MCF 10A (cell line): Measurements from ENCODE around the gene GPC6. TPM values are rescaled to one million over a fixed set of nuclear protein-coding genes. Genes with fewer than 3 reads are reported as not detected.

Experiments
- BruUV-seq: library from RNA; stranded (reverse); fragments of 400-500 nt; replicated peaks from 2 replicates; lab custom pipeline; 2021; lab: Mats Ljungman, UMichigan
- CTCF ChIA-PET: fragments of 300-600 bp; sonication (Branson Sonifier 250); formaldehyde crosslinking; extraction: SDS; loops from one replicate; lab custom pipeline; 2021; ENCODE audit warnings: antibody characterized with exemption, inconsistent platforms; lab: Yijun Ruan, JAX
- POLR2A ChIA-PET: fragments of 300-600, 350-650 bp; sonication (Branson Sonifier 250); formaldehyde crosslinking; extraction: SDS; loops from one replicate; lab custom pipeline; 2020; ENCODE audit warnings: antibody characterized with exemption, inconsistent platforms; lab: Yijun Ruan, JAX
- DNase-seq: peaks from one replicate; pipeline ENCODE4 v3.0.0-alpha.2; 2018; ENCODE audit not compliant: unreplicated experiment
- H3K27ac Mint-ChIP-seq: one replicate; pipeline ENCODE4 v1.8.0; 2022; ENCODE audit warnings: mild to moderate bottlenecking, low read depth, mixed read lengths; ENCODE audit not compliant: unreplicated experiment
- H3K27me3 Mint-ChIP-seq: one replicate; pipeline ENCODE4 v1.8.0; 2022; ENCODE audit warnings: mixed read lengths; ENCODE audit not compliant: insufficient read depth, unreplicated experiment
- H3K36me3 Mint-ChIP-seq: one replicate; pipeline ENCODE4 v1.8.0; 2022; ENCODE audit warnings: mild to moderate bottlenecking, moderate library complexity, mixed read lengths; ENCODE audit not compliant: insufficient read depth, unreplicated experiment
- H3K4me1 Mint-ChIP-seq: one replicate; pipeline ENCODE4 v1.8.0; 2022; ENCODE audit warnings: mixed read lengths; ENCODE audit not compliant: insufficient read depth, unreplicated experiment
- H3K4me3 Mint-ChIP-seq: one replicate; pipeline ENCODE4 v1.8.0; 2022; ENCODE audit warnings: mild to moderate bottlenecking, moderate library complexity, mixed read lengths; ENCODE audit not compliant: unreplicated experiment
- H3K9me3 Mint-ChIP-seq: one replicate; pipeline ENCODE4 v1.8.0; 2022; ENCODE audit warnings: mixed read lengths; ENCODE audit not compliant: unreplicated experiment
- intact Hi-C: fragments of 100-400 bp; cut with micrococcal nuclease; formaldehyde crosslinking; loops from 2 replicates; pipeline ENCODE4 v1.14.1; 2022
- total RNA-seq: library from RNA; stranded (reverse); gene quantifications from 2 replicates; pipeline ENCODE4 v1.2.3, GENCODE V29; 2022
- TF ChIP-seq, protein P1 (sequence below): fragments of 200-600 bp; IDR thresholded peaks from one replicate; pipeline ENCODE4 v1.8.0; 2022; ENCODE audit warnings: antibody characterized with exemption, mild to moderate bottlenecking; ENCODE audit not compliant: unreplicated experiment

Gene GPC6
- total RNA-seq, 1 experiment from 2014 or later, result 8.4 TPM

DNA sequence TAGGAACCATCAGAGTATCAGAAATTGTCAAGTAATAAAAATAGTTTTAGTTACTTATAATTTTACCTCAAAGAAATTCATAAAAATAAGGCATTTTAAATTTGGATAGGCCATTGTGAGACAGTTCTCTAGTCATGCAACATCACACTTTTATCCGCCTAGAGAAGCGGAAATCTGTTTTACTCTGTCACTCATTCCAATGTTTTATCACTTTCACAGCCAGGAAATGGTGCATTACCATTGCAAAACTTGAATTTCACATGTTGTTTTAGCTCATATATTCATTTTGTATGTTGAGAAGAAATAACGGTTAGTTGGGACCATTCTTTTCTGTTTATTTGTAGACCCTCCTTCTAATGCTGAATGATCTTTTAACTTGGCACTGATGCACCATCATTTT, 427.2 kb downstream of the GPC6 start:
- no peak for DNase-seq
- POLR2A ChIA-PET, result no interaction called here
- no peaks in the 10 kb centered on the region for H3K27me3 Mint-ChIP-seq
- TF ChIP-seq, protein P1, sequence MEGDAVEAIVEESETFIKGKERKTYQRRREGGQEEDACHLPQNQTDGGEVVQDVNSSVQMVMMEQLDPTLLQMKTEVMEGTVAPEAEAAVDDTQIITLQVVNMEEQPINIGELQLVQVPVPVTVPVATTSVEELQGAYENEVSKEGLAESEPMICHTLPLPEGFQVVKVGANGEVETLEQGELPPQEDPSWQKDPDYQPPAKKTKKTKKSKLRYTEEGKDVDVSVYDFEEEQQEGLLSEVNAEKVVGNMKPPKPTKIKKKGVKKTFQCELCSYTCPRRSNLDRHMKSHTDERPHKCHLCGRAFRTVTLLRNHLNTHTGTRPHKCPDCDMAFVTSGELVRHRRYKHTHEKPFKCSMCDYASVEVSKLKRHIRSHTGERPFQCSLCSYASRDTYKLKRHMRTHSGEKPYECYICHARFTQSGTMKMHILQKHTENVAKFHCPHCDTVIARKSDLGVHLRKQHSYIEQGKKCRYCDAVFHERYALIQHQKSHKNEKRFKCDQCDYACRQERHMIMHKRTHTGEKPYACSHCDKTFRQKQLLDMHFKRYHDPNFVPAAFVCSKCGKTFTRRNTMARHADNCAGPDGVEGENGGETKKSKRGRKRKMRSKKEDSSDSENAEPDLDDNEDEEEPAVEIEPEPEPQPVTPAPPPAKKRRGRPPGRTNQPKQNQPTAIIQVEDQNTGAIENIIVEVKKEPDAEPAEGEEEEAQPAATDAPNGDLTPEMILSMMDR, result no peak
- no peaks in the 10 kb centered on the region for H3K36me3 Mint-ChIP-seq
- H3K4me3 Mint-ChIP-seq, result no peak overlapping the region
- H3K27ac Mint-ChIP-seq, result no peak overlapping the region
- CTCF ChIA-PET, result no interaction called here
- intact Hi-C loops, result no loop called here
- no peaks in the 10 kb centered on the region for H3K4me1 Mint-ChIP-seq
- no peaks in the 10 kb centered on the region for H3K9me3 Mint-ChIP-seq
- no TSS peak for BruUV-seq

- DNase-seq, result no peak
- Mint-ChIP-seq H3K27ac (no peak overlapping the region), H3K4me1 (no peaks in the 10 kb centered on the region), H3K4me3 (no peak overlapping the region), H3K36me3 (no peaks in the 10 kb centered on the region), H3K9me3 (no peaks in the 10 kb centered on the region), H3K27me3 (no peaks in the 10 kb centered on the region)
- ChIA-PET POLR2A (no interaction called here), CTCF (no interaction called here)
- TF ChIP-seq, protein P1, result no peak
- BruUV-seq, result no TSS peak
- intact Hi-C loops, result no loop called here
Observed at GRCh38 chr13:93655154-93655553, 428.5 kb downstream of the GPC6 start.

DNA sequence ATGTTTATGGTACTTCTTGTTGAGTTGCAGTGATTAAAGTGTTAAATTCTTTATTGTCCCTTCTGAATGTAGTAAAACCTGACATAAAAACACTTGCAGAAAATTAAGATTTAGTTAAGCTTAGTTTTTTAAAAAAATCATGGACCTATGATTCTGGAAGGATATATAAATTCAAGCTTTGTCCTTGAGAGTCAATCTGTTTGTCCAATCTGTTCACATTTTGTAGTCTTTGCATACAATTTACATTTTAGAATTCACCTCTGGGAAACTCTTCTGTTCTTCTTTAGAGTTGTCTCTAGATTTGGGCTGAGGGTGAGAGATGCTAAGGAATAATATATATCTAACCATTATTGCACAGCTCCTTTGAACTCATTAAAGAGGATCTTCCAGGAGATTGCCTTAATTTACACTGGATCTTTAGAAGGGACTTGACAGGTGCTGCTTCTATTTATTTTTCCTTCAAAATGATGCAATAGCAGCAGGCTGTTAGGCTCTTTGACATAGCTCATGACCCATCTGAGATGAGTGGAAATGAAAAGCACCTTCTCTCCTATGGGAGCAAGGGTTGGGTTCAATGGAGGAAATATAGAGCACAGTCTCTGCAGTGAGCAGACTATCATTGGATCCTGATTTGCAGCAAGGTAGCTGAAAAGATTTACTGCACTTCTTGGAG, 433.9 kb downstream of the GPC6 start:
- DNase-seq, result no peak
- no peaks in the 10 kb centered on the region for H3K27me3 Mint-ChIP-seq
- TF ChIP-seq, protein P1, result no peak
- H3K4me1 Mint-ChIP-seq, result no peaks in the 10 kb centered on the region
- H3K4me3 Mint-ChIP-seq, result no peak overlapping the region
- ChIA-PET CTCF (no interaction called here), POLR2A (no interaction called here)
- H3K9me3 Mint-ChIP-seq, result no peaks in the 10 kb centered on the region
- no peak overlapping the region for H3K27ac Mint-ChIP-seq
- intact Hi-C loops, result no loop called here
- no peaks in the 10 kb centered on the region for H3K36me3 Mint-ChIP-seq
- no TSS peak for BruUV-seq

GRCh38 chr13:93670866-93671265, 444.3 kb downstream of the GPC6 start:
- Mint-ChIP-seq H3K27me3 (no peaks in the 10 kb centered on the region), H3K36me3 (no peaks in the 10 kb centered on the region), H3K27ac (no peak overlapping the region), H3K9me3 (no peaks in the 10 kb centered on the region), H3K4me1 (no peaks in the 10 kb centered on the region), H3K4me3 (no peak overlapping the region)
- DNase-seq, result no peak
- TF ChIP-seq, protein P1, result no peak
- ChIA-PET POLR2A (no interaction called here), CTCF (no interaction called here)
- intact Hi-C loops, result no loop called here
- no TSS peak for BruUV-seq
